ENCODE data around the gene ASTN2.
"Not testable (repeated sequence)": the region's sequence is repeated elsewhere in the genome, so short reads cannot be mapped to it uniquely, and the experiment has no call there.

The ASTN2 gene

GRCh38 chr9:116465576-116466270, 949.1 kb downstream of the ASTN2 start:
- FAIRE-seq, result no peak

GRCh38 chr9:116464987-116465571, 949.8 kb downstream of the ASTN2 start:
- no peak for FAIRE-seq

- FAIRE-seq, result no peak
Measured at GRCh38 chr9:116464423-116464822, 950.4 kb downstream of the ASTN2 start.

DNA sequence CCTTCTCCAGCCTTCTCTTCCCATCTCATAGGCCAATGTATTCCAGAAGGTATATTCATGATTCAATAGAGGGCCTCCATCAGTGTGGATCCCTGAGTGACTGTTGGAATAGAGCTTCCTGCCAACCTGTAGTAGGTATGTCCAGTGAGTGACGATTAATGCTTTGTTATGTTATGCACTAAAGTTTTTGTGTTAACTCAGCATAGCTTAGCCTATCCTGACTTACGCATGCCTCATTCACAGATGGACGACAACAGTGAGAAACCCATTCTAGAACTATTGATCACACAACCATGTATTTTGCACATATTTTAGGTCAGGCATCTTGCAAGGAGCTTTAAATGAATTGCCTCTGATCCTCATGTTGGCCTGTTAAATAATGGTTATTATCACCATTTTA, 953.2 kb downstream of the ASTN2 start:
- no peak for FAIRE-seq

DNA sequence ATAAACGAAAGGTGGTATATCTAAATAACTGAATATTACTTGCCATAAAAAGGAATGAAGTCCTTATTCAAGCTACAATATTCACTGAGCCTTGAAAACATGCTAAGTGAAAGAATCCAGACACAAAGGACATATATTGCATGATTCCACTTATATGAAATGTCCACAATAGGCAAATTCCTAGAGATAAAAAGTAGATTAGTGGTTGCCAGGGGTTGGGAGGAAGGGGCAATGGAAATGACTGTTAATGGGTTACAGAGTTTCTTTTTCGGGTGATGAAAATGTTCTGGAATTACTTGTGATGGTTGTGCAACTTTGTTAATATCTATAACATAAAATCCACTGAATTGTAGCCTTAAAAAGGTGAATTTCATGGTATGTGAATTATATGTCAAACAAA, 954.8 kb downstream of the ASTN2 start:
- FAIRE-seq, result no peak

DNA sequence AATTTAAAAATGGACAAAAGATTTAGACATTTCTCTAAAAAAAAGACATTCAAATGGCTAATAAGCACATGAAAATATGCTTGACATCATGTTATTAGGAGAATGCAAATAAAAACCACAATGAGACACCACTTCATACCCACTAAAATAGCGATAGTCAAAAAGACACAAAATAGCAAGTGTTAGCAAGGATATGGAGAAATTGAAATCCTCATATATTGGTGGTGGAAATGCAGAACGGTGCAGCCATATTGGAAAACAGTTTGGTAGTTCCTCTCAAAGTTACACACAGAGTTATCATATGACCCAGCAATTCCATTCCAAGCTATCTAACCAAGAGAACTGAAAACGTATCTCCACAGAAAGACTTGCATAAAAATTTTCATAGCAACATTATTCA, 955.3 kb downstream of the ASTN2 start:
- FAIRE-seq, result no peak

GRCh38 chr9:116456490-116457088, 958.3 kb downstream of the ASTN2 start:
- no peak for FAIRE-seq

GRCh38 chr9:116454539-116454938, 960.3 kb downstream of the ASTN2 start:
- FAIRE-seq, result not testable (repeated sequence)

GRCh38 chr9:116453785-116454184, 961.1 kb downstream of the ASTN2 start:
- no peak for FAIRE-seq

DNA sequence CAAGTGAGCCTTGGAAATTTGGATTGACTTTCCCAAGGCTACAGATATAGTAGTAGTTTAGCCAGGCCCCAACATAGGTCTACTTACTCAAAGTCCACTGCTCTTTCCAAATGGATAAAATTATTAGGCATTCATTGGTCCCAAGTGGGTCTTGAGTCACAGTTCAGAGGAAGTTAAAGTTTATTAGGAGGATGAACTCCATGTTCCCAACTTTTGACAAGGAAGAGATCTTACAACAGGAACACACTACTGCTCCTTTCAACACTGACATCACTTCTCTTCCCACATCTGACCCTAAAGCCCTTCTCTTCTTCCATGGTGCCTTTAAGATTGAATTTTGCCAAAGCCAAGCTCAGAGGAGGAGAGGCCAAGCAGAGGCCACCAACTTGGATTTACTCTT, 962.2 kb downstream of the ASTN2 start:
- FAIRE-seq, result no peak

DNA sequence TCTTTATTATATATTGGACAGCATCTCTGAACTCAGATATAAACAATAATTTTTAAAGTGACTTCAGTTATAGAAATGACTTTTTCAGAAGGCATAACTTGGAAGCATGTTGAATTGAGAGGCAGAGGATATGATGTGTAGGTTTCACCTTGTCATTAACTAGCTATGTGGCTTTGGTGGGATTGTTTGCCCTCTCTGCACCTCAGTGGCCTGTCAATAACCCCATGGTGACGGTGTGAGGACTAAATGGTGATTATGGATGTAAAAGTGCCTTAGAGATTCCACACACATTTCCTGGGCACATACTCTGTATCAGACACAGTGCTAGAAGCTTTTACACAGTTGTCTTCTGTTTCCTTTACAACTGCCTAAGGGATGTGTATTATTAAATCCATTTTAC, 962.6 kb downstream of the ASTN2 start:
- FAIRE-seq, result no peak

GRCh38 chr9:116451500-116452115, 963.2 kb downstream of the ASTN2 start:
- FAIRE-seq, result no peak

- FAIRE-seq, result no peak
Measured at GRCh38 chr9:116450378-116451139, 964.3 kb downstream of the ASTN2 start.

- FAIRE-seq, result no peak
Measured at GRCh38 chr9:116449949-116450348, 964.9 kb downstream of the ASTN2 start.

GRCh38 chr9:116448431-116448830, 966.4 kb downstream of the ASTN2 start:
- no peak for FAIRE-seq

- no peak for FAIRE-seq
Measured at GRCh38 chr9:116447934-116448333, 966.9 kb downstream of the ASTN2 start.

GRCh38 chr9:116442528-116442927, 972.3 kb downstream of the ASTN2 start:
- FAIRE-seq, result no peak

- no peak for FAIRE-seq
Measured at GRCh38 chr9:116437411-116438370, 977.2 kb downstream of the ASTN2 start.

GRCh38 chr9:116436121-116436520, 978.7 kb downstream of the ASTN2 start:
- FAIRE-seq, result no peak

DNA sequence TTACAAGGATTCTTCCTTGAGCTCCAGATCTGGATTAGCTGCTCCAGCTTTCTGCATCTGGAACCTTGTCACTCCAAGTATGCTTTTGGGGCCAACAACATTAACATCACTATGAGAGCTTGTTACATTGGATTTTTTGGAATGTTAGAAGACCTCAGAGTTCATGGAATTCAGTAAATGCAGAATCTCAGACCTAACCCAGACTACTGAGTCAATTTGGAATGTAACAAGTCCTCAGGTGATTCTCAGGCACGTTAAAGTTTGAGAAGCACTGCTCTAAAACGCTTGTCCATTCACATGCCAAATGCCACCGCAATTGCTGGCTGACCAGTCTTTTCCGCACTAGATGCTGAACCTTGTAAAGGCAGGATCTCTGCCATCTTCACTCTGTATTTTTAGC, 979.2 kb downstream of the ASTN2 start:
- no peak for FAIRE-seq

DNA sequence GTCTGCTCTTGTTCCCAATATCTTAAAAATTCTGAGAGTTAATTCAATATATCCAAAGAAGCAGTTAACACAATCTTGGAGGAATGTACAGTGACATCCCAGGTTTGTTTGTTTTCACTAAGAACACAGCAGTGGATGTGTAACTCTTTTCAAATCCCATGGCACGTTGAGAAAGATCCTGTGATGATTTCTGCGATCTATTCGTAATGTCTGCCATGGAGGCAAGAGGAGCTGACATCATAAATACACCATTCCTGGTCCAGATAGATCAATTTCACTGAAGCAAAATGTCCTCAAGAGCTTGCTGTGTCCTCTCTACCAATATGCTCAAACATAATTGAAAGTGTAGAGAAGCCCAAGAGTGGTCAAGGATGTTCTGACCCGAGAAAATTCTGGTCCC, 980.5 kb downstream of the ASTN2 start:
- FAIRE-seq, result no peak

DNA sequence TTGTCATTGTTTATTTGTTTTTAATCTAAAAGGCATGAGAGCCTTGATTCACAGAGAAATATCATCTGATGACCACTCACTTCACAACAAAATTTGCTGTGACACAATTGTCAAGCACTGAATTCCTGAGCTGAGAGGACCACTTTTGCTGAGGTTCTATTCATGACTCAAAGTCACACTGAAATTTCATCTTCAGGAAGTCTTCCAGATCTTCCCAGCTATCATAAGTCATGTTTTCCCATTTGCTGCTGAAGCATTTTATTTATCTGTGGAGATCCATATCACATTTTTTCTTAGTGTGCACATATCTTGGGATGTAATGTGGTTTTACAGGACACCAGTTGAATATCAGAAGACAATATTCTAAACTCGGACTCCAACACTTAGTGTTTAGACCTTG, 982.8 kb downstream of the ASTN2 start:
- FAIRE-seq, result no peak
